Cardiac fibroblast (primary cell): ENCODE data around the gene AUNIP.

Experiments
- DNase-seq, 2 donors: peaks; one replicate each; pipeline versions ENCODE4 v3.0.0 to v3.0.0-alpha.2; 2010; ENCODE audit warnings: low read depth in 2 of 2
- H3K4me3 ChIP-seq, 2 donors: replicated peaks in 1 of 2; 1 replicate in 1 of 2; 2 replicates in 1 of 2; pipeline ENCODE4 v1.5.1; 2011; ENCODE audit warnings: low read depth in 2 of 2, low read length in 2 of 2, mild to moderate bottlenecking in 2 of 2, moderate library complexity in 1 of 2
- CTCF ChIP-seq: IDR thresholded peaks from one replicate; pipeline ENCODE4 v1.5.1; 2011; ENCODE audit warnings: low read depth, mild to moderate bottlenecking, low read length, inconsistent platforms

AUNIP gene

GRCh38 chr1:25803368-25803767 lies 55.9 kb downstream of the AUNIP start:
- no peak for TF ChIP-seq CTCF
- no peak for DNase-seq
- H3K4me3 ChIP-seq: no peak overlapping the region

- no peak for DNase-seq
- H3K4me3 ChIP-seq: no peak overlapping the region
- TF ChIP-seq CTCF: no peak
These were observed 56.3 kb downstream of the AUNIP start for GRCh38 chr1:25802915-25803314.

- peak overlapping the region; percentile 63 to 67 for H3K4me3 ChIP-seq
- no peak for TF ChIP-seq CTCF
- DNase-seq: no peak
These were observed 58.4 kb downstream of the AUNIP start for GRCh38 chr1:25800703-25801377.

GRCh38 chr1:25799935-25800702 lies 59.1 kb downstream of the AUNIP start, which contains the start of gene SELENON:
Gene SELENON, plus strand, starts transcription at chr1:25800193. Its CDS starts 38 bp downstream, at chr1:25800231.
- peak in 1 of 2 donors; percentile 75 for DNase-seq
- peak within 1 kb of the TSS; percentile 63 to 67 for H3K4me3 ChIP-seq
- no peak for TF ChIP-seq CTCF

- H3K4me3 ChIP-seq: peak overlapping the region; percentile 50 to 63
- DNase-seq: no peak
- no peak for TF ChIP-seq CTCF
These were observed 59.8 kb downstream of the AUNIP start for GRCh38 chr1:25799352-25799934.

GRCh38 chr1:25798666-25799351 lies 60.4 kb downstream of the AUNIP start:
- no peak for TF ChIP-seq CTCF
- no peak overlapping the region for H3K4me3 ChIP-seq
- DNase-seq: no peak
